GM20000 (cell line): Measurements from ENCODE around the gene RAG2.

Experiments
- DNase-seq: peaks from one replicate; pipeline ENCODE4 v3.0.0; 2012; ENCODE audit warnings: low spot score
- CTCF ChIP-seq: IDR thresholded peaks from 2 replicates; pipeline ENCODE4 v1.5.1; 2012; ENCODE audit warnings: mild to moderate bottlenecking, control low read depth; ENCODE audit errors: extremely low read depth, missing control alignments

Gene RAG2

DNA sequence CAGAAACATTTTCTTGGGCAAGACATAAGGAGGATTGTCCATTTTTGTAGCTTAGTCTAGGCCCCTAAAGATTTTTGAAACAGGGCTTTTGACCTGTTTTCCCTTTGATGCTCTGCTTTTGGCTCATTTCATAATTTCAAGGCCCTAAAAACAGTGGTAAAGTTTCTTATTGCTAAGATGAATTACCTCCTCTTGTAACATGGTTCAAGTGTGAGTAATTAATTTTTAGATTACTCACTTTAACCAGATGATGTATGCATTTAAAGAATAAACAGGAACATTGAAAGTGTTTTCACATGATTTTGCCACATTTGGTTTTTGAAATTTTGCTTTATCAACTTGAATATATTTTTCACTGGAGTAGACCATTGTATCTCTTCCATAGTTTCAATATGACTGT lies 1.2 kb downstream of the RAG2 start:
- no peak for DNase-seq
- TF ChIP-seq CTCF: no peak

GRCh38 chr11:36594316-36594989 lies 3.6 kb downstream of the RAG2 start, which contains the start of gene IFTAP:
Gene IFTAP, plus strand, starts transcription at chr11:36594502. Its CDS starts 15,602 bp downstream, at chr11:36610104.
- TF ChIP-seq CTCF: no peak
- DNase-seq: peak; percentile 24

DNA sequence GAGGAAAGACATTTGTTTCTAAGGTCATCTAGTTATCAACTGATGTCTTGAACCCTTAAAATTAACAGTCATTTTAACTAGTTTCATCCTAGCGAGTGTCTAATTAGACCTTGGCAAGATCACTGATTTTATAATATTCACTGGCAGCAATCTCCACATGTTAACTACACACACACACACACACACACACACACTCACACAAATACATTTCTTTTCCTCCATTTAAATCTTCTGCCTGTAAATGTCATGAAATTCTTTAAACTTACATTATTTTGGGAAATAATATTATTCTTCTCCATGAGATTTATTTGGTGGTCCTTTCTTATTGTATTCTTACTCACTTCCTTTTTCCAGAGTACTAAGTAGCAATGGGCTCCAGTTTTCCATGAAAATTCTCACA lies 6.6 kb downstream of the RAG2 start:
- DNase-seq: no peak
- TF ChIP-seq CTCF: no peak

DNA sequence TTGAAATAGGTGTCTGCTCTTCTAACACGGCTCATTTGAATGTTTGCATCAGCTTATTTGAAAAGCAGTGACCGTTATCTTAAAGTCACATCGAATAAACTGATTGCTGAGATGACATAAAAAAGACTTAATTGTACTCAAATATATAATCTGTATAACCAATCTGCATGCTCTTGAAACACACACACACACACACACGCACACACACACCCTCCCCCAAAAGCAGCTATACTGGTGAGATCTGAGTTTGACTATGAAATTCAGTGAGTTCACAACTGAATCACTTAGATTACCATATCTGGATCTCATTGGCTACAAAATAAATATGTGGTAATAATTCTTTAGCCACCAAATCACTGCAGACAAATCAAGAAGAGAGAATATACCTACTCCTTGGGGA lies 7.5 kb downstream of the RAG2 start:
- no peak for DNase-seq
- no peak for TF ChIP-seq CTCF

- DNase-seq: no peak
- TF ChIP-seq CTCF: no peak
These were observed 9.9 kb downstream of the RAG2 start for GRCh38 chr11:36588099-36588498.

- TF ChIP-seq CTCF: no peak
- no peak for DNase-seq
These were observed 11.5 kb downstream of the RAG2 start for GRCh38 chr11:36586543-36586942.

GRCh38 chr11:36583667-36584066 lies 14.4 kb downstream of the RAG2 start:
- no peak for TF ChIP-seq CTCF
- no peak for DNase-seq
